Prostate gland (tissue), 2 donors: ENCODE results near the gene KIAA1191. TPM values are rescaled to one million over a fixed set of nuclear protein-coding genes. Genes with fewer than 3 reads are reported as not detected.

ENCODE experiments used
- DNase-seq: peaks from one replicate; pipeline ENCODE4 v3.0.0-alpha.2; 2019; ENCODE audit warnings: low spot score
- H3K27ac ChIP-seq, 2 donors: fragments of 200-600 bp; sonication (generic); 2 replicates each; pipeline ENCODE4 v1.5.1; 2017 to 2019
- H3K27me3 ChIP-seq: fragments of 200-600 bp; sonication (generic); replicated peaks from 2 replicates; pipeline ENCODE4 v1.5.1; 2019; ENCODE audit not compliant: insufficient read depth
- H3K36me3 ChIP-seq, 2 donors: fragments of 200-600 bp; sonication (generic); 1 replicate in 1 of 2; 2 replicates in 1 of 2; pipeline versions ENCODE4 v1.5.1 to v1.8.1; 2017 to 2019
- H3K4me1 ChIP-seq: fragments of 200-600 bp; sonication (generic); replicated peaks from 2 replicates; pipeline ENCODE4 v1.5.1; 2019
- H3K4me3 ChIP-seq, 2 donors: fragments of 200-600 bp; sonication (generic); 2 replicates each; pipeline ENCODE4 v1.5.1; 2017 to 2019
- H3K9me3 ChIP-seq: fragments of 200-600 bp; sonication (generic); 2 replicates; pipeline ENCODE4 v1.5.1; 2017
- CTCF ChIP-seq, 4 experiments: fragments of 200-600 bp in 2 of 4; fragments of 450-650 bp in 2 of 4; sonication (generic) in 2 of 4; IDR thresholded peaks; 1 replicate in 3 of 4; 2 replicates in 1 of 4; pipeline ENCODE4 v1.5.1; 2016 to 2019; ENCODE audit warnings: antibody characterized with exemption in 4 of 4, mild to moderate bottlenecking in 2 of 4, moderate library complexity in 2 of 4
- POLR2A ChIP-seq: fragments of 450-650 bp; IDR thresholded peaks from one replicate; pipeline ENCODE4 v1.6.1; 2016; ENCODE audit warnings: antibody characterized with exemption, mild to moderate bottlenecking
- POLR2AphosphoS5 ChIP-seq: sonication (generic); formaldehyde crosslinking; IDR thresholded peaks from one replicate; pipeline ENCODE4 v1.6.1; 2017; ENCODE audit warnings: antibody characterized with exemption
- WGBS: methylation state at CpG from one replicate; pipeline ENCODE4 v1.1.5; 2018; 5-methylcytosine and 5-hydroxymethylcytosine counted together
- intact Hi-C: fragments of 100-400 bp; cut with DNase I; formaldehyde crosslinking; loops from one replicate; pipeline ENCODE4 v1.14.2; 2022
- total RNA-seq, 2 donors: library from RNA; depleted of rRNA; stranded (reverse); fragments of >200 nt; gene quantifications; one replicate each; pipeline ENCODE4 v1.1.0, GENCODE V29; 2016

Gene KIAA1191
- total RNA-seq, 2 donors from 2014 or later = 107 to 119 TPM

GRCh38 chr5:176369934-176370711 lies 8.6 kb upstream of the KIAA1191 start:
- Histone ChIP-seq H3K27ac (no peak overlapping the region), H3K27me3 (no peaks in the 10 kb centered on the region), H3K4me1 (no peaks in the 10 kb centered on the region), H3K4me3 (no peak overlapping the region), H3K36me3 (no peaks in the 10 kb centered on the region), H3K9me3 (no peaks in the 10 kb centered on the region)
- DNase-seq = no peak
- WGBS = 80% methylated on average over 8 of the region's 8 CpGs
- TF ChIP-seq POLR2AphosphoS5 (no peak), POLR2A (no peak), CTCF (IDR thresholded peaks at IDR 0.05) (no peak)
- intact Hi-C loops = no loop called here

- WGBS = 93% methylated on average over 11 of the region's 13 CpGs
- Histone ChIP-seq H3K27ac (no peak overlapping the region), H3K27me3 (no peaks in the 10 kb centered on the region), H3K9me3 (no peaks in the 10 kb centered on the region), H3K4me3 (no peak overlapping the region), H3K4me1 (no peaks in the 10 kb centered on the region), H3K36me3 (no peaks in the 10 kb centered on the region)
- DNase-seq = no peak
- TF ChIP-seq POLR2AphosphoS5 (no peak), POLR2A (no peak), CTCF (IDR thresholded peaks at IDR 0.05) (no peak)
- intact Hi-C loops = no loop called here
These were observed 7.2 kb upstream of the KIAA1191 start for GRCh38 chr5:176368726-176369125.

GRCh38 chr5:176366232-176366894 lies 4.8 kb upstream of the KIAA1191 start:
- H3K36me3 ChIP-seq = no peaks in the 10 kb centered on the region
- H3K9me3 ChIP-seq = no peaks in the 10 kb centered on the region
- no peaks in the 10 kb centered on the region for H3K27me3 ChIP-seq
- DNase-seq = no peak
- H3K27ac ChIP-seq = peak overlapping the region in 1 of 2 donors; percentile 75
- H3K4me3 ChIP-seq = peak overlapping the region; percentile 63 to 65
- intact Hi-C loops = no loop called here
- H3K4me1 ChIP-seq = no peaks in the 10 kb centered on the region
- WGBS = 37% methylated on average over 36 of the region's 38 CpGs
- TF ChIP-seq POLR2A (no peak), CTCF (IDR thresholded peaks at IDR 0.05) (no peak), POLR2AphosphoS5 (no peak)

- Histone ChIP-seq H3K27me3 (no peaks in the 10 kb centered on the region), H3K4me3 (peak within 1 kb of the TSS; percentile 63 to 65), H3K36me3 (no peaks in the 10 kb centered on the region), H3K27ac (peak within 1 kb of the TSS; percentile 56 to 75), H3K4me1 (no peaks in the 10 kb centered on the region), H3K9me3 (no peaks in the 10 kb centered on the region)
- intact Hi-C loops = no loop called here
- TF ChIP-seq POLR2AphosphoS5 (no peak), CTCF (IDR thresholded peaks at IDR 0.05) (no peak), POLR2A (peak; percentile 15)
- under 1% methylated on average over 76 of the region's 108 CpGs for WGBS
- no peak for DNase-seq
These were observed 4.0 kb upstream of the KIAA1191 start, which contains the start of gene ARL10 for GRCh38 chr5:176365351-176366231. Gene ARL10 (plus strand): TSS chr5:176365487. CDS start chr5:176365564, 77 bp downstream.
